GM21390 (cell line): ENCODE results near the gene CHD6.
A peak's percentile ranks its signal among the peaks of the same experiment; 100 is the strongest.

ENCODE experiments used
- ATAC-seq: cut with Tn5 transposase; IDR thresholded peaks from one replicate; pipeline ENCODE4 v1.9.1; 2021; ENCODE audit not compliant: unreplicated experiment

CHD6 gene

GRCh38 chr20:41617902-41618806 is at the start of gene CHD6:
TSS of gene CHD6 (minus strand) at chr20:41618377. CDS start at chr20:41551337, 67,040 bp downstream.
- ATAC-seq: peak; percentile 96

GRCh38 chr20:41664584-41664983 is 46.4 kb upstream of the CHD6 start:
- no peak for ATAC-seq

GRCh38 chr20:41657655-41658054 is 39.5 kb upstream of the CHD6 start:
- no peak for ATAC-seq

GRCh38 chr20:41655962-41656618 is 37.9 kb upstream of the CHD6 start:
- no peak for ATAC-seq

GRCh38 chr20:41654884-41655283 is 36.7 kb upstream of the CHD6 start:
- ATAC-seq: no peak

GRCh38 chr20:41654292-41654691 is 36.1 kb upstream of the CHD6 start:
- no peak for ATAC-seq

- ATAC-seq: no peak
Measured at GRCh38 chr20:41650231-41650948, 32.2 kb upstream of the CHD6 start.

GRCh38 chr20:41649489-41649888 is 31.3 kb upstream of the CHD6 start:
- no peak for ATAC-seq

GRCh38 chr20:41645372-41645771 is 27.2 kb upstream of the CHD6 start:
- ATAC-seq: no peak

- no peak for ATAC-seq
Measured at GRCh38 chr20:41643504-41643938, 25.3 kb upstream of the CHD6 start.

GRCh38 chr20:41639630-41640029 is 21.5 kb upstream of the CHD6 start:
- no peak for ATAC-seq

- no peak for ATAC-seq
Measured at GRCh38 chr20:41638456-41638855, 20.3 kb upstream of the CHD6 start.

- ATAC-seq: no peak
Measured at GRCh38 chr20:41635158-41635557, 17.0 kb upstream of the CHD6 start.

GRCh38 chr20:41632896-41633295 is 14.7 kb upstream of the CHD6 start:
- no peak for ATAC-seq

- no peak for ATAC-seq
Measured at GRCh38 chr20:41631826-41632225, 13.6 kb upstream of the CHD6 start.

GRCh38 chr20:41630846-41631245 is 12.7 kb upstream of the CHD6 start:
- no peak for ATAC-seq

- ATAC-seq: no peak
Measured at GRCh38 chr20:41627611-41628244, 9.6 kb upstream of the CHD6 start.

GRCh38 chr20:41627001-41627495 is 8.9 kb upstream of the CHD6 start:
- no peak for ATAC-seq

GRCh38 chr20:41623625-41624375 is 5.6 kb upstream of the CHD6 start:
- no peak for ATAC-seq

GRCh38 chr20:41622584-41622983 is 4.4 kb upstream of the CHD6 start:
- ATAC-seq: no peak
